HCT116 (cell line): ENCODE results near the gene LRRC46. TPM values are rescaled to one million over a fixed set of nuclear protein-coding genes. Genes with fewer than 3 reads are reported as not detected.

Experiments
- ATAC-seq: fragments of 200-7000 bp; cut with Tn5 transposase; 2 replicates; pipeline ENCODE4 v1.9.1; 2020; ENCODE audit warnings: mild to moderate bottlenecking, moderate library complexity
- BruUV-seq: library from RNA; stranded (reverse); fragments of 400-500 nt; replicated peaks from 2 replicates; lab custom pipeline; 2021; lab: Mats Ljungman, UMichigan
- CTCF ChIA-PET: fragments of 300-600 bp; sonication (Branson Sonifier 250); formaldehyde crosslinking; loops from one replicate; lab custom pipeline; 2021; ENCODE audit warnings: antibody characterized with exemption; lab: Charles Lee
- POLR2A ChIA-PET: fragments of 300-600, 350-600 bp; sonication (Branson Sonifier 250); formaldehyde crosslinking; loops from one replicate; lab custom pipeline; 2021; ENCODE audit warnings: antibody characterized with exemption; lab: Charles Lee
- RAD21 ChIA-PET, 2 experiments: fragments of 300-600 bp; sonication (Branson Sonifier 250); formaldehyde crosslinking; loops; one replicate each; lab custom pipeline; 2023; ENCODE audit warnings: low total read pairs in 2 of 2; ENCODE audit not compliant: uncharacterized antibody in 2 of 2, unreplicated experiment in 2 of 2, low non-redundant PET in 1 of 2; lab: Charles Lee
- DNase-seq: peaks from one replicate; pipeline ENCODE4 v3.0.0-alpha.2; 2010; ENCODE audit warnings: low read depth, low spot score
- H2AFZ ChIP-seq: fragments of 200-600 bp; shearing (Covaris generic), sonication (generic); 2 replicates; pipeline ENCODE4 v1.6.1; 2017; ENCODE audit warnings: low read depth, mixed run types, mixed read lengths, antibody characterized with exemption, low read length; ENCODE audit not compliant: poor library complexity, severe bottlenecking
- H3K27ac ChIP-seq: 2 replicates; pipeline ENCODE4 v1.5.1; 2012; ENCODE audit warnings: low read depth, low read length
- H3K27me3 ChIP-seq: fragments of 200-600 bp; sonication (generic); 2 replicates; pipeline ENCODE4 v1.6.1; 2016; ENCODE audit warnings: mixed run types, low read length, mixed read lengths; ENCODE audit not compliant: insufficient read depth
- H3K36me3 ChIP-seq, 2 experiments: fragments of 200-500 bp in 1 of 2; fragments of 200-600 bp in 1 of 2; sonication (Bioruptor generic) in 1 of 2; sonication (generic) in 1 of 2; 2 replicates each; pipeline versions ENCODE4 v1.5.1 to v1.6.1; 2014 to 2016; ENCODE audit warnings: low read length in 2 of 2, inconsistent platforms in 1 of 2, mixed read lengths in 1 of 2, mixed run types in 1 of 2; ENCODE audit not compliant: insufficient read depth in 2 of 2, control insufficient read depth in 1 of 2
- H3K4me1 ChIP-seq, 2 experiments: fragments of 200-600 bp in 1 of 2; sonication (generic) in 1 of 2; 2 replicates each; pipeline versions ENCODE4 v1.5.1 to v1.6.1; 2012 to 2017; ENCODE audit warnings: low read length in 2 of 2, inconsistent platforms in 1 of 2, mild to moderate bottlenecking in 1 of 2, mixed read lengths in 1 of 2, mixed run types in 1 of 2, moderate library complexity in 1 of 2; ENCODE audit not compliant: insufficient read depth in 2 of 2, control insufficient read depth in 1 of 2
- H3K4me2 ChIP-seq: fragments of 200-600 bp; sonication (generic); 2 replicates; pipeline ENCODE4 v1.6.1; 2017; ENCODE audit warnings: mixed run types, low read length, mixed read lengths
- H3K4me3 ChIP-seq, 2 experiments: fragments of 200-600 bp in 1 of 2; sonication (generic) in 1 of 2; replicated peaks in 1 of 2; 2 replicates each; pipeline ENCODE4 v1.5.1; 2011 to 2016; ENCODE audit warnings: low read length in 2 of 2, control low read depth in 1 of 2, low read depth in 1 of 2, mild to moderate bottlenecking in 1 of 2, mixed read lengths in 1 of 2, mixed run types in 1 of 2
- H3K79me2 ChIP-seq: fragments of 200-600 bp; sonication (generic); 2 replicates; pipeline ENCODE4 v1.6.1; 2017; ENCODE audit warnings: mild to moderate bottlenecking, mixed run types, low read length, moderate library complexity, mixed read lengths; ENCODE audit not compliant: insufficient read depth
- H3K9ac ChIP-seq: fragments of 200-600 bp; sonication (generic); 2 replicates; pipeline ENCODE4 v1.6.1; 2016; ENCODE audit warnings: low read length, mixed read lengths
- H3K9me2 ChIP-seq: fragments of 200-600 bp; sonication (generic), shearing (Covaris generic); 2 replicates; pipeline ENCODE4 v1.6.1; 2017; ENCODE audit warnings: mixed run types, mild to moderate bottlenecking, moderate library complexity; ENCODE audit not compliant: insufficient read depth
- H3K9me3 ChIP-seq, 2 experiments: fragments of 200-500 bp in 1 of 2; fragments of 200-600 bp in 1 of 2; sonication (Bioruptor generic) in 1 of 2; sonication (generic) in 1 of 2; 2 replicates each; pipeline ENCODE4 v1.6.1; 2014 to 2017; ENCODE audit warnings: low read length in 2 of 2, mixed read lengths in 2 of 2, inconsistent platforms in 1 of 2, low read depth in 1 of 2, mild to moderate bottlenecking in 1 of 2, mixed run types in 1 of 2, moderate library complexity in 1 of 2; ENCODE audit not compliant: control insufficient read depth in 1 of 2, insufficient read depth in 1 of 2
- H4K20me1 ChIP-seq: fragments of 200-600 bp; sonication (generic), shearing (Covaris generic); 2 replicates; pipeline ENCODE4 v1.6.1; 2017; ENCODE audit warnings: mixed run types, mild to moderate bottlenecking, moderate library complexity; ENCODE audit not compliant: insufficient read depth
- CBX3 ChIP-seq: IDR thresholded peaks from 2 replicates; pipeline ENCODE4 v1.6.1; 2012; ENCODE audit warnings: low read depth
- CEBPB ChIP-seq: IDR thresholded peaks from 2 replicates; pipeline ENCODE4 v1.6.1; 2012; ENCODE audit warnings: low read depth
- FOSL1 ChIP-seq: IDR thresholded peaks from 2 replicates; pipeline ENCODE4 v1.6.1; 2012; ENCODE audit warnings: low read depth
- JUND ChIP-seq: IDR thresholded peaks from 2 replicates; pipeline ENCODE4 v1.6.1; 2012
- POLR2AphosphoS5 ChIP-seq: IDR thresholded peaks from 2 replicates; pipeline ENCODE4 v1.6.1; 2011; ENCODE audit warnings: mild to moderate bottlenecking, low read depth, low read length, moderate library complexity
- REST ChIP-seq: IDR thresholded peaks from 2 replicates; pipeline ENCODE4 v1.6.1; 2012; ENCODE audit warnings: low read depth
- SIN3A ChIP-seq: IDR thresholded peaks from 2 replicates; pipeline ENCODE4 v1.6.1; 2012; ENCODE audit warnings: low read depth
- SP1 ChIP-seq: IDR thresholded peaks from 2 replicates; pipeline ENCODE4 v1.6.1; 2012; ENCODE audit warnings: low read depth
- YY1 ChIP-seq: IDR thresholded peaks from 2 replicates; pipeline ENCODE4 v1.6.1; 2011; ENCODE audit warnings: low read length, low read depth, moderate library complexity, mild to moderate bottlenecking; ENCODE audit not compliant: insufficient replicate concordance; ENCODE audit errors: extremely low read depth
- intact Hi-C: fragments of 100-400 bp; cut with micrococcal nuclease; formaldehyde crosslinking; loops from 2 replicates; pipeline ENCODE4 v1.10.0; 2022
- total RNA-seq: library from RNA; stranded (reverse); gene quantifications from one replicate; pipeline ENCODE4 v1.2.1, GENCODE V29; 2021; ENCODE audit not compliant: unreplicated experiment
- TF ChIP-seq, protein P1 (sequence below): IDR thresholded peaks from 2 replicates; pipeline ENCODE4 v1.6.1; 2012
- TF ChIP-seq, protein P2 (sequence below): IDR thresholded peaks from 2 replicates; pipeline ENCODE4 v1.6.1; 2011; ENCODE audit warnings: mild to moderate bottlenecking, low read length, moderate library complexity; ENCODE audit not compliant: insufficient replicate concordance; ENCODE audit errors: extremely low read depth

LRRC46 gene
- total RNA-seq, 1 experiment from 2014 or later: 0.76 TPM

DNA sequence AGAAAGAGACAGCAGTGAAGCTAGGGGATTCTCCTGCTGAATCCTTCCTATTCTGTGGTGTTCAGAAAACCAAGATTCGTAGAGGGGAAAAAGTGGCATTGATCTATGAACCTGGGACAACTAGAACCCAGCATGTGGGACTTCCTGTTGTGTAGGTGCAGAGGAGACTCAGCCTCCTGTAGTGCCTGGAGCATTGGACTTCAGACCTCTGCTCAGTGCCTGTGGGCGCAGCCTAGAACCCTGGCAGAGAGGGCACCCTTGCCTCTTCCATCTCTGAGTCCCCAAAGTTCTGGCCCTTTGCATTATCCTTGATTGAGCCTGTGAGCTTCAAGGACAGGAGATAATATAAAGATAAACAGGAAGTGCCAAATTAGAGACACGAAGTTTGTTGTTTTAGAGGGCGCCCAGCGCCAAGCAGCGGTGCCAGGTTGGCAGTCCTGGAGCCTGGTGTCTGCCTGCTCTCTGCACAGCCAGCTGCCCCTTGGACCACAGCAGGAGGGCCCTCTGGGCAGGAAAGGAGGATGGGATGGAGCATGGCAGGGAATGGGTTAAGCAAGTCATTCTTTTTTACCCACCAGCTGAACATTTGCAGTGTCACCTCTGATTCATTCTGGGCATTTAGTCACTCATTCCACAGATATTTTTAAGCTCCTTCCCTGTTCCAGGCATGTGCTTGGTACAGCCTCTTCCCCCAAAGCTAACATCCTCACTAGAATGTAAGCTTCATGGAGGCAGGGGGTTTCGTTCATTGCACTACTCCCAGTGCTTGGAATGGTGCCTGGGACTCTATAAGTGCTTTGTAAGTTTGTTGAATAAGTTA is 31.4 kb downstream of the LRRC46 start:
- Histone ChIP-seq H3K27ac (peak overlapping the region; percentile 32; the same call in 1 of the 2 replicates), H3K79me2 (no peaks in the 10 kb centered on the region), H3K9ac (peak overlapping the region; percentile 41), H3K9me2 (no peaks in the 10 kb centered on the region), H3K4me3 (peak overlapping the region in 1 of 2 experiments; percentile 23; a peak in 2 of 4 replicates), H2AFZ (peak overlapping the region; percentile 24), H3K27me3 (no peaks in the 10 kb centered on the region), H3K4me1 (peaks cover 11 to 18% of the 10 kb centered on the region in 2 experiments), H4K20me1 (no peaks in the 10 kb centered on the region), H3K9me3 (no peaks in the 10 kb centered on the region), H3K36me3 (no peaks in the 10 kb centered on the region), H3K4me2 (peak overlapping the region; percentile 65)
- intact Hi-C loops: no loop called here
- ChIA-PET RAD21 (no interaction called here), POLR2A (interaction anchor here (0.7 to 1.4 kb wide), 4 partner anchors 9 to 98 kb away, joined by 3 to 8 read pairs (median 4); partner anchors contain the start of genes SP2 and SP6), CTCF (interaction anchor here (1.1 to 2.4 kb wide), 3 partner anchors 19 to 27 kb away, joined by 4 to 15 read pairs (median 5); partner anchors contain the start of gene SCRN2)
- TF ChIP-seq, protein P1, sequence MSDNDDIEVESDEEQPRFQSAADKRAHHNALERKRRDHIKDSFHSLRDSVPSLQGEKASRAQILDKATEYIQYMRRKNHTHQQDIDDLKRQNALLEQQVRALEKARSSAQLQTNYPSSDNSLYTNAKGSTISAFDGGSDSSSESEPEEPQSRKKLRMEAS: peak; percentile 90
- no peak for TF ChIP-seq CEBPB
- TF ChIP-seq, protein P2, sequence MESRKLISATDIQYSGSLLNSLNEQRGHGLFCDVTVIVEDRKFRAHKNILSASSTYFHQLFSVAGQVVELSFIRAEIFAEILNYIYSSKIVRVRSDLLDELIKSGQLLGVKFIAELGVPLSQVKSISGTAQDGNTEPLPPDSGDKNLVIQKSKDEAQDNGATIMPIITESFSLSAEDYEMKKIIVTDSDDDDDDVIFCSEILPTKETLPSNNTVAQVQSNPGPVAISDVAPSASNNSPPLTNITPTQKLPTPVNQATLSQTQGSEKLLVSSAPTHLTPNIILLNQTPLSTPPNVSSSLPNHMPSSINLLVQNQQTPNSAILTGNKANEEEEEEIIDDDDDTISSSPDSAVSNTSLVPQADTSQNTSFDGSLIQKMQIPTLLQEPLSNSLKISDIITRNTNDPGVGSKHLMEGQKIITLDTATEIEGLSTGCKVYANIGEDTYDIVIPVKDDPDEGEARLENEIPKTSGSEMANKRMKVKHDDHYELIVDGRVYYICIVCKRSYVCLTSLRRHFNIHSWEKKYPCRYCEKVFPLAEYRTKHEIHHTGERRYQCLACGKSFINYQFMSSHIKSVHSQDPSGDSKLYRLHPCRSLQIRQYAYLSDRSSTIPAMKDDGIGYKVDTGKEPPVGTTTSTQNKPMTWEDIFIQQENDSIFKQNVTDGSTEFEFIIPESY: no peak
- TF ChIP-seq CBX3: peak; percentile 91
- peak; percentile 94 for TF ChIP-seq JUND
- TF ChIP-seq SP1: peak; percentile 91
- peak; percentile 79 for TF ChIP-seq SIN3A
- TF ChIP-seq FOSL1: peak; percentile 93
- peak; percentile 63; the same call in 1 of the 2 replicates for TF ChIP-seq POLR2AphosphoS5
- TF ChIP-seq YY1: peak; percentile 52
- no peak for TF ChIP-seq REST
- peak; percentile 66 for DNase-seq
- ATAC-seq: peak; percentile 80
- no TSS peak for BruUV-seq
